Astrocyte (in vitro differentiated cells and primary cell): ENCODE measurements around the gene AGPAT1. TPM values are rescaled to one million over a fixed set of nuclear protein-coding genes. Genes with fewer than 3 reads are reported as not detected.

Source experiments
- DNase-seq: peaks from one replicate; pipeline ENCODE4 v3.0.0-alpha.2; 2010; ENCODE audit warnings: low read depth
- FAIRE-seq: peaks from 2 replicates; lab custom pipeline; 2011; peaks lifted over from hg19 to GRCh38; lab: Jason Lieb, UNC
- H2AFZ ChIP-seq: 2 replicates; pipeline ENCODE4 v1.6.0; 2012; ENCODE audit warnings: low read depth, low read length, inconsistent platforms
- H3K27ac ChIP-seq: 2 replicates; pipeline ENCODE4 v1.5.1; 2011; ENCODE audit warnings: low read depth, low read length, inconsistent platforms
- H3K27me3 ChIP-seq: 2 replicates; pipeline ENCODE4 v1.6.0; 2011; ENCODE audit warnings: low read length, inconsistent platforms; ENCODE audit not compliant: insufficient read depth
- H3K36me3 ChIP-seq: 2 replicates; pipeline ENCODE4 v1.5.1; 2011; ENCODE audit warnings: low read length, inconsistent platforms; ENCODE audit not compliant: insufficient read depth
- H3K4me1 ChIP-seq: 2 replicates; pipeline ENCODE4 v1.5.1; 2011; ENCODE audit warnings: low read length, inconsistent platforms; ENCODE audit not compliant: insufficient read depth
- H3K4me2 ChIP-seq: 2 replicates; pipeline ENCODE4 v1.6.0; 2012; ENCODE audit warnings: low read length, inconsistent platforms
- H3K4me3 ChIP-seq: 2 replicates; pipeline ENCODE4 v1.5.1; 2011; ENCODE audit warnings: low read depth, mild to moderate bottlenecking, low read length, inconsistent platforms; ENCODE audit not compliant: insufficient read depth
- H3K79me2 ChIP-seq: 2 replicates; pipeline ENCODE4 v1.6.0; 2012; ENCODE audit warnings: mild to moderate bottlenecking, low read length, inconsistent platforms; ENCODE audit not compliant: insufficient read depth
- H3K9ac ChIP-seq: 2 replicates; pipeline ENCODE4 v1.6.0; 2012; ENCODE audit warnings: mild to moderate bottlenecking, low read length, inconsistent platforms
- H3K9me3 ChIP-seq: 2 replicates; pipeline ENCODE4 v1.5.1; 2012; ENCODE audit warnings: low read depth, mild to moderate bottlenecking, low read length, inconsistent platforms; ENCODE audit not compliant: insufficient read depth
- H4K20me1 ChIP-seq: 2 replicates; pipeline ENCODE4 v1.6.0; 2012; ENCODE audit warnings: low read length, inconsistent platforms; ENCODE audit not compliant: insufficient read depth
- H3K27ac Mint-ChIP-seq: one replicate; pipeline ENCODE4 v1.8.0; 2021; ENCODE audit warnings: mild to moderate bottlenecking, mixed read lengths; ENCODE audit not compliant: unreplicated experiment
- H3K27me3 Mint-ChIP-seq: one replicate; pipeline ENCODE4 v1.8.0; 2021; ENCODE audit warnings: low read depth, mixed read lengths; ENCODE audit not compliant: unreplicated experiment
- H3K36me3 Mint-ChIP-seq: one replicate; pipeline ENCODE4 v1.8.0; 2021; ENCODE audit warnings: low read depth, mixed read lengths; ENCODE audit not compliant: unreplicated experiment
- H3K4me1 Mint-ChIP-seq: one replicate; pipeline ENCODE4 v1.8.0; 2021; ENCODE audit warnings: low read depth, mixed read lengths; ENCODE audit not compliant: unreplicated experiment
- H3K4me3 Mint-ChIP-seq: one replicate; pipeline ENCODE4 v1.8.0; 2021; ENCODE audit warnings: mild to moderate bottlenecking, moderate library complexity, mixed read lengths; ENCODE audit not compliant: unreplicated experiment
- H3K9me3 Mint-ChIP-seq: one replicate; pipeline ENCODE4 v1.8.0; 2021; ENCODE audit warnings: mild to moderate bottlenecking, mixed read lengths; ENCODE audit not compliant: unreplicated experiment
- CTCF ChIP-seq: IDR thresholded peaks from 2 replicates; pipeline ENCODE4 v1.5.1; 2011; ENCODE audit warnings: low read depth, mild to moderate bottlenecking, inconsistent platforms, low read length, moderate library complexity; ENCODE audit not compliant: insufficient read depth
- EZH2 ChIP-seq: IDR thresholded peaks from 2 replicates; pipeline ENCODE4 v1.6.1; 2012; ENCODE audit warnings: mild to moderate bottlenecking, low read length, inconsistent platforms; ENCODE audit not compliant: insufficient read depth
- total RNA-seq: library from RNA; stranded (reverse); gene quantifications from 2 replicates; pipeline ENCODE4 v1.2.1, GENCODE V29; 2021

Gene AGPAT1
- total RNA-seq, 1 donor from 2014 or later = 94.8 TPM

- Histone ChIP-seq H3K4me3 (peak overlapping the region; percentile 98), H3K4me2 (peak overlapping the region; percentile 99), H3K9me3 (no peaks in the 10 kb centered on the region), H3K9ac (peak overlapping the region; percentile 98), H3K27me3 (no peaks in the 10 kb centered on the region), H3K79me2 (peaks cover 41% of the 10 kb centered on the region), H3K4me1 (peaks cover 24% of the 10 kb centered on the region), H4K20me1 (peaks cover 7% of the 10 kb centered on the region), H2AFZ (peak overlapping the region; percentile 85), H3K27ac (peak overlapping the region; percentile 92), H3K36me3 (no peaks in the 10 kb centered on the region)
- Mint-ChIP-seq H3K4me3 (peak overlapping the region; percentile 98), H3K4me1 (peaks cover 18% of the 10 kb centered on the region), H3K9me3 (no peaks in the 10 kb centered on the region), H3K27ac (peak overlapping the region; percentile 95), H3K36me3 (peaks cover 13% of the 10 kb centered on the region), H3K27me3 (no peaks in the 10 kb centered on the region)
- no peak for DNase-seq
- TF ChIP-seq CTCF = no peak
- TF ChIP-seq EZH2 = no peak
- FAIRE-seq = no peak
These were observed 48.5 kb downstream of the AGPAT1 start for GRCh38 chr6:32127409-32127716.

- Mint-ChIP-seq H3K4me3 (peak overlapping the region; percentile 98), H3K36me3 (peaks cover 15% of the 10 kb centered on the region), H3K4me1 (peaks cover 18% of the 10 kb centered on the region), H3K27me3 (no peaks in the 10 kb centered on the region), H3K27ac (peak overlapping the region; percentile 48), H3K9me3 (no peaks in the 10 kb centered on the region)
- Histone ChIP-seq H3K4me2 (peak overlapping the region; percentile 99), H3K4me1 (peaks cover 24% of the 10 kb centered on the region), H4K20me1 (peaks cover 9% of the 10 kb centered on the region), H3K79me2 (peaks cover 41% of the 10 kb centered on the region), H3K9me3 (no peaks in the 10 kb centered on the region), H3K9ac (peak overlapping the region; percentile 98), H3K36me3 (no peaks in the 10 kb centered on the region), H3K27ac (peak overlapping the region; percentile 92), H2AFZ (peak overlapping the region; percentile 85), H3K4me3 (peak overlapping the region; percentile 98), H3K27me3 (no peaks in the 10 kb centered on the region)
- no peak for TF ChIP-seq CTCF
- TF ChIP-seq EZH2 = no peak
- DNase-seq (no peak), FAIRE-seq (no peak)
These were observed 49.0 kb downstream of the AGPAT1 start for GRCh38 chr6:32126880-32127279.

GRCh38 chr6:32123681-32124080 lies 52.2 kb downstream of the AGPAT1 start:
- Histone ChIP-seq H3K4me2 (no peak overlapping the region), H3K27ac (no peak overlapping the region), H3K9me3 (no peaks in the 10 kb centered on the region), H4K20me1 (peaks cover 17% of the 10 kb centered on the region), H3K4me1 (peaks cover 15% of the 10 kb centered on the region), H3K36me3 (peaks cover 3% of the 10 kb centered on the region), H3K4me3 (no peak overlapping the region), H3K27me3 (no peaks in the 10 kb centered on the region), H2AFZ (no peak overlapping the region), H3K9ac (no peak overlapping the region), H3K79me2 (peaks cover 30% of the 10 kb centered on the region)
- Mint-ChIP-seq H3K4me3 (no peak overlapping the region), H3K27me3 (no peaks in the 10 kb centered on the region), H3K4me1 (peaks cover 13% of the 10 kb centered on the region), H3K27ac (no peak overlapping the region), H3K36me3 (peaks cover 18% of the 10 kb centered on the region), H3K9me3 (no peaks in the 10 kb centered on the region)
- TF ChIP-seq EZH2 (no peak), CTCF (no peak)
- no peak for DNase-seq
- no peak for FAIRE-seq
